Measurements from ENCODE around the gene ARIH1. TPM values are rescaled to one million over a fixed set of nuclear protein-coding genes. Genes with fewer than 3 reads are reported as not detected.

Gene ARIH1
- total and polyA plus RNA-seq, 2 donors (not counting 3 experiments of a cell fraction or from before 2014, with no cell fraction given): 25.1 to 144 TPM

DNA sequence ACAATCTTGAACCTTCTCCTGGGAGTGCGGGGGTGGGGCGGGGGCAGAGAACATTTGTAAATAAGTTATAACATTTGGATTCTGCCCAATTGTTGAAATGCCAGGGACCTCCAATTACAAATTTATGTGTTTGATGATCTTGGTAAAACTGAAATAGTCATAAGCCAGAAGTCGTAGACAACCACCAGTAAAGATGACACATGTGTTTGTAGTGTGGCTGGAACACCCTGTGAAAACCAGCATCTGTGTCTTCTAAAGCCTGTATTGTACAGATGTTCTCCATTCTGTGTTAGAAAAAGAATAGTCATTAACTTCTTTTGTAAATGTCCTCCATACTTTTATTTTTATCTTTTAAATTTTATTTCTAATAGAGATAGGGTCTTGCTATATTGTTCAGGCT is 61.8 kb downstream of the ARIH1 start:
- intact Hi-C loops (cut with micrococcal nuclease): loop anchor here (10.0 kb wide), 1 partner anchor 161 kb away; the partner anchor contains the start of gene HEXA
- peaks cover 65% of the 10 kb centered on the region for H3K79me2 ChIP-seq (ENCODE audit: control insufficient read depth, insufficient read depth, low read length)
- H3K4me2 ChIP-seq (ENCODE audit: insufficient read depth, low read length): no peak overlapping the region
- H3K9me1 ChIP-seq (replicated peaks; ENCODE audit: control insufficient read depth, extremely low read depth, insufficient read depth, low read length): no peaks in the 10 kb centered on the region
- TF ChIP-seq POLR2A (IDR thresholded peaks at IDR 0.05; ENCODE audit: low read depth, low read length) (no peak), MYC (IDR thresholded peaks at IDR 0.05; ENCODE audit: low read depth, low read length) (no peak), JUN (IDR thresholded peaks at IDR 0.05; ENCODE audit: borderline replicate concordance, insufficient read depth, insufficient read length, low read depth) (no peak), POLR2AphosphoS5 (IDR thresholded peaks at IDR 0.05; ENCODE audit: insufficient read depth, low read depth, low read length) (no peak), EZH2 (IDR thresholded peaks at IDR 0.05; ENCODE audit: borderline replicate concordance, low read depth, low read length, severe bottlenecking) (no peak), GATA2 (IDR thresholded peaks at IDR 0.05; ENCODE audit: insufficient read depth, insufficient read length, low read depth, low read length) (no peak), FOS (IDR thresholded peaks at IDR 0.05; ENCODE audit: borderline replicate concordance, insufficient read depth, low read length) (no peak)
- TF ChIP-seq, protein P1, sequence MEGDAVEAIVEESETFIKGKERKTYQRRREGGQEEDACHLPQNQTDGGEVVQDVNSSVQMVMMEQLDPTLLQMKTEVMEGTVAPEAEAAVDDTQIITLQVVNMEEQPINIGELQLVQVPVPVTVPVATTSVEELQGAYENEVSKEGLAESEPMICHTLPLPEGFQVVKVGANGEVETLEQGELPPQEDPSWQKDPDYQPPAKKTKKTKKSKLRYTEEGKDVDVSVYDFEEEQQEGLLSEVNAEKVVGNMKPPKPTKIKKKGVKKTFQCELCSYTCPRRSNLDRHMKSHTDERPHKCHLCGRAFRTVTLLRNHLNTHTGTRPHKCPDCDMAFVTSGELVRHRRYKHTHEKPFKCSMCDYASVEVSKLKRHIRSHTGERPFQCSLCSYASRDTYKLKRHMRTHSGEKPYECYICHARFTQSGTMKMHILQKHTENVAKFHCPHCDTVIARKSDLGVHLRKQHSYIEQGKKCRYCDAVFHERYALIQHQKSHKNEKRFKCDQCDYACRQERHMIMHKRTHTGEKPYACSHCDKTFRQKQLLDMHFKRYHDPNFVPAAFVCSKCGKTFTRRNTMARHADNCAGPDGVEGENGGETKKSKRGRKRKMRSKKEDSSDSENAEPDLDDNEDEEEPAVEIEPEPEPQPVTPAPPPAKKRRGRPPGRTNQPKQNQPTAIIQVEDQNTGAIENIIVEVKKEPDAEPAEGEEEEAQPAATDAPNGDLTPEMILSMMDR (IDR thresholded peaks at IDR 0.05; ENCODE audit: extremely low read depth in 1 of 2, insufficient read depth in 1 of 2, low read depth in 1 of 2, low read length in 2 of 2): no peak
- TF ChIP-seq, protein P2, sequence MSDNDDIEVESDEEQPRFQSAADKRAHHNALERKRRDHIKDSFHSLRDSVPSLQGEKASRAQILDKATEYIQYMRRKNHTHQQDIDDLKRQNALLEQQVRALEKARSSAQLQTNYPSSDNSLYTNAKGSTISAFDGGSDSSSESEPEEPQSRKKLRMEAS (IDR thresholded peaks at IDR 0.05; ENCODE audit: insufficient read depth, insufficient read length): no peak
- ChIA-PET POLR2A (no interaction called here), CTCF (interaction anchor here (1.7 kb wide), 1 partner anchor 64 kb away, joined by 3 read pairs; no protein-coding TSS in a partner anchor)
- H3K36me3 ChIP-seq (ENCODE audit: control insufficient read depth in 2 of 2, extremely low read depth in 1 of 2, insufficient read depth in 2 of 2, low read length in 2 of 2): no peaks in the 10 kb centered on the region
- H3K27me3 ChIP-seq (ENCODE audit: control insufficient read depth in 2 of 2, insufficient read depth in 2 of 2, low read length in 2 of 2): no peaks in the 10 kb centered on the region
- peaks cover 8% of the 10 kb centered on the region for H4K20me1 ChIP-seq (replicated peaks; ENCODE audit: control insufficient read depth, extremely low read depth, insufficient read depth, low read length)
- dilution Hi-C loops (cut with MboI; ENCODE audit: extremely low pct_ligation_motif_present, low sequenced_read_pairs): no loop called here
- no peak overlapping the region for H3K27ac ChIP-seq (ENCODE audit: insufficient read depth, low read depth, low read length)
- FAIRE-seq (no peak), DNase-seq (ENCODE audit: low read depth, low spot score) (no peak)
- H3K9me3 ChIP-seq (replicated peaks; ENCODE audit: control insufficient read depth, insufficient read depth, low read length): peaks cover 2% of the 10 kb centered on the region
- no TSS peak for BruUV-seq (replicated peaks)
- no peak overlapping the region for H3K9ac ChIP-seq (replicated peaks; ENCODE audit: extremely low read depth, insufficient read depth, low read length)
- H2AFZ ChIP-seq (ENCODE audit: low read depth, low read length): no peak overlapping the region
- no peaks in the 10 kb centered on the region for H3K4me1 ChIP-seq (ENCODE audit: control insufficient read depth, extremely low read depth, insufficient read depth, low read length)
- no peak overlapping the region for H3K4me3 ChIP-seq (replicated peaks in 1 of 3; ENCODE audit: insufficient read depth in 1 of 3, low read depth in 1 of 3, low read length in 3 of 3)

Measured in endothelial cell of umbilical vein (primary cell).